Sigmoid colon (tissue), 7 donors: ENCODE measurements around the gene PLCB1. TPM values are rescaled to one million over a fixed set of nuclear protein-coding genes. Genes with fewer than 3 reads are reported as not detected.

Experiments
- DNase-seq: peaks from one replicate; pipeline ENCODE4 v3.0.0-alpha.2; 2019
- H3K27ac ChIP-seq, 4 donors: fragments of 200-600 bp; sonication (generic); one replicate each; pipeline ENCODE4 v1.5.1; 2016 to 2019; ENCODE audit warnings: mild to moderate bottlenecking in 1 of 4
- H3K27me3 ChIP-seq, 3 donors: fragments of 200-600 bp; sonication (generic); one replicate each; pipeline ENCODE4 v1.5.1; 2019; ENCODE audit warnings: mild to moderate bottlenecking in 1 of 3
- H3K36me3 ChIP-seq, 4 donors: fragments of 200-600 bp; sonication (generic); one replicate each; pipeline ENCODE4 v1.5.1; 2016 to 2019
- H3K4me1 ChIP-seq, 4 donors: fragments of 200-600 bp; sonication (generic); one replicate each; pipeline ENCODE4 v1.5.1; 2017 to 2019
- H3K4me3 ChIP-seq, 4 donors: fragments of 200-600 bp; sonication (generic); one replicate each; pipeline ENCODE4 v1.5.1; 2017 to 2019; ENCODE audit warnings: mild to moderate bottlenecking in 2 of 4, moderate library complexity in 1 of 4
- H3K9me3 ChIP-seq, 4 donors: fragments of 200-600 bp in 3 of 4; sonication (generic) in 3 of 4; one replicate each; pipeline versions ENCODE4 v1.5.1 to v1.6.1; 2013 to 2019
- CTCF ChIP-seq, 4 experiments: fragments of 450-650 bp in 3 of 4; fragments of 200-600 bp in 1 of 4; IDR thresholded peaks; one replicate each; pipeline ENCODE4 v1.5.1; 2016 to 2019; ENCODE audit warnings: antibody characterized with exemption in 4 of 4, mild to moderate bottlenecking in 3 of 4, moderate library complexity in 2 of 4
- EP300 ChIP-seq, 4 donors: sonication (generic); formaldehyde crosslinking; IDR thresholded peaks; one replicate each; pipeline ENCODE4 v1.6.1; 2017; ENCODE audit warnings: antibody characterized with exemption in 4 of 4
- POLR2A ChIP-seq, 2 donors: fragments of 450-650 bp; IDR thresholded peaks; one replicate each; pipeline ENCODE4 v1.6.1; 2016; ENCODE audit warnings: antibody characterized with exemption in 2 of 2, mild to moderate bottlenecking in 2 of 2, moderate library complexity in 2 of 2
- POLR2AphosphoS5 ChIP-seq, 4 donors: sonication (generic); formaldehyde crosslinking; IDR thresholded peaks; one replicate each; pipeline ENCODE4 v1.6.1; 2017; ENCODE audit warnings: antibody characterized with exemption in 4 of 4
- WGBS, 2 donors: extraction: QIAGEN DNeasy Blood & Tissue Kit; methylation state at CpG; one replicate each; pipeline ENCODE4 v1.1.7; 2013; 5-methylcytosine and 5-hydroxymethylcytosine counted together
- intact Hi-C: fragments of 100-400 bp; cut with DNase I; formaldehyde crosslinking; loops from one replicate; pipeline ENCODE4 v1.15.1; 2023
- polyA plus RNA-seq, 3 donors: library from polyadenylated mRNA; stranded (reverse); fragments of 200-250 nt; gene quantifications; one replicate each; pipeline ENCODE4 v1.2.3, GENCODE V29; 2013
- total RNA-seq, 4 donors: library from RNA; depleted of rRNA; stranded (reverse); fragments of >200 nt; gene quantifications; one replicate each; pipeline ENCODE4 v1.1.0, GENCODE V29; 2016
- donor health status: healthy with polysubstance abuse.
- donor health status: Bipolar disorder and iron deficiency.
- donor health status: healthy.

PLCB1 gene
- total and polyA plus RNA-seq, 7 donors, result 0.92 to 117 (median 86.7) TPM

- Histone ChIP-seq H3K4me3 (peak overlapping the region in 1 of 4 donors; percentile 2), H3K27ac (peak overlapping the region; percentile 24 to 58 (median 49)), H3K4me1 (peaks cover 0 to 26% (median 14%) of the 10 kb centered on the region in 4 donors), H3K36me3 (no peaks in the 10 kb centered on the region), H3K9me3 (no peaks in the 10 kb centered on the region), H3K27me3 (no peaks in the 10 kb centered on the region)
- no peak for DNase-seq
- TF ChIP-seq POLR2AphosphoS5 (IDR thresholded peaks at IDR 0.05) (no peak), CTCF (IDR thresholded peaks at IDR 0.05) (no peak), POLR2A (IDR thresholded peaks at IDR 0.05) (no peak), EP300 (IDR thresholded peaks at IDR 0.05) (no peak)
- WGBS, 2 donors, result 50 to 55% methylated on average over 3 of the region's 3 CpGs
- intact Hi-C loops, result no loop called here
Observed at GRCh38 chr20:8602389-8603116, 470.5 kb downstream of the PLCB1 start.

GRCh38 chr20:8608470-8608869, 476.4 kb downstream of the PLCB1 start:
- H3K4me1 ChIP-seq, result peaks cover 0 to 7% (median 2%) of the 10 kb centered on the region in 4 donors
- H3K9me3 ChIP-seq, result no peaks in the 10 kb centered on the region
- H3K4me3 ChIP-seq, result no peak overlapping the region
- DNase-seq, result no peak
- intact Hi-C loops, result no loop called here
- TF ChIP-seq POLR2A (IDR thresholded peaks at IDR 0.05), result no peak
- no peak for TF ChIP-seq EP300 (IDR thresholded peaks at IDR 0.05)
- no peak for TF ChIP-seq POLR2AphosphoS5 (IDR thresholded peaks at IDR 0.05)
- TF ChIP-seq CTCF (IDR thresholded peaks at IDR 0.05), result no peak
- H3K36me3 ChIP-seq, result no peaks in the 10 kb centered on the region
- no peak overlapping the region for H3K27ac ChIP-seq
- 77 to 86% methylated on average over 1 of the region's 1 CpG for WGBS, 2 donors
- H3K27me3 ChIP-seq, result no peaks in the 10 kb centered on the region

GRCh38 chr20:8616792-8617191, 484.7 kb downstream of the PLCB1 start:
- intact Hi-C loops, result no loop called here
- Histone ChIP-seq H3K27me3 (no peaks in the 10 kb centered on the region), H3K4me3 (no peak overlapping the region), H3K9me3 (no peaks in the 10 kb centered on the region), H3K4me1 (peaks cover 0 to 15% (median 4%) of the 10 kb centered on the region in 4 donors), H3K36me3 (no peaks in the 10 kb centered on the region), H3K27ac (peak overlapping the region in 2 of 4 donors; percentile 24 to 41)
- TF ChIP-seq EP300 (IDR thresholded peaks at IDR 0.05) (no peak), POLR2AphosphoS5 (IDR thresholded peaks at IDR 0.05) (peak in 2 of 4 donors; percentile 16 to 45)
- no peak for DNase-seq

- WGBS, 2 donors, result 73 to 79% methylated on average over 3 of the region's 3 CpGs
- TF ChIP-seq POLR2AphosphoS5 (IDR thresholded peaks at IDR 0.05) (no peak), EP300 (IDR thresholded peaks at IDR 0.05) (no peak), POLR2A (IDR thresholded peaks at IDR 0.05) (no peak), CTCF (IDR thresholded peaks at IDR 0.05) (no peak)
Observed at GRCh38 chr20:8621001-8621400, 488.9 kb downstream of the PLCB1 start.

GRCh38 chr20:8624046-8624445, 492.0 kb downstream of the PLCB1 start:
- TF ChIP-seq POLR2AphosphoS5 (IDR thresholded peaks at IDR 0.05), result no peak
- TF ChIP-seq POLR2A (IDR thresholded peaks at IDR 0.05), result no peak
- no peak for TF ChIP-seq CTCF (IDR thresholded peaks at IDR 0.05)
- no peak for TF ChIP-seq EP300 (IDR thresholded peaks at IDR 0.05)
- peaks cover 0 to 23% (median 9%) of the 10 kb centered on the region in 4 donors for H3K4me1 ChIP-seq
- H3K4me3 ChIP-seq, result no peak overlapping the region
- H3K27me3 ChIP-seq, result no peaks in the 10 kb centered on the region
- no peaks in the 10 kb centered on the region for H3K9me3 ChIP-seq
- DNase-seq, result no peak
- H3K36me3 ChIP-seq, result peaks cover 0 to 5% (median 0%) of the 10 kb centered on the region in 4 donors
- intact Hi-C loops, result no loop called here
- WGBS, 2 donors, result 81 to 84% methylated on average over 3 of the region's 3 CpGs
- no peak overlapping the region for H3K27ac ChIP-seq

More at GRCh38 chr20:8621001-8621400, 488.9 kb downstream of the PLCB1 start:
- Histone ChIP-seq H3K27me3 (no peaks in the 10 kb centered on the region), H3K36me3 (no peaks in the 10 kb centered on the region), H3K27ac (no peak overlapping the region), H3K4me1 (peaks cover 0 to 18% (median 6%) of the 10 kb centered on the region in 4 donors), H3K4me3 (no peak overlapping the region), H3K9me3 (no peaks in the 10 kb centered on the region)
- no peak for DNase-seq
- intact Hi-C loops, result no loop called here
